Liver (tissue), 3 donors: ENCODE measurements around the gene PLEKHA5.

Source experiments
- EGR1 ChIP-seq, 2 donors: IDR thresholded peaks; 2 replicates each; pipeline ENCODE4 v1.6.1; 2016 to 2018; ENCODE audit warnings: antibody characterized with exemption in 2 of 2, low read depth in 2 of 2
- SP1 ChIP-seq: IDR thresholded peaks from 2 replicates; pipeline ENCODE4 v1.6.1; 2018; ENCODE audit warnings: antibody characterized with exemption, mild to moderate bottlenecking
- TAF1 ChIP-seq: conservative IDR thresholded peaks from 2 replicates; pipeline ENCODE4 v1.6.1; 2016; ENCODE audit warnings: antibody characterized with exemption, mild to moderate bottlenecking
- TF ChIP-seq, protein P1 (sequence below): fragments of 150-350 bp; IDR thresholded peaks from 2 replicates; pipeline ENCODE4 v1.5.1; 2017; ENCODE audit warnings: improper control_type of control experiment, low read depth, low read length; ENCODE audit not compliant: missing input control
- TF ChIP-seq, protein P2 (sequence below): IDR thresholded peaks from 2 replicates; pipeline ENCODE4 v1.6.1; 2016; ENCODE audit warnings: antibody characterized with exemption, mild to moderate bottlenecking
- TF ChIP-seq, protein P3 (sequence below): IDR thresholded peaks from 2 replicates; pipeline ENCODE4 v1.6.1; 2016; ENCODE audit warnings: antibody characterized with exemption
- donor health status: healthy.
- donor health status: healthy.

DNA sequence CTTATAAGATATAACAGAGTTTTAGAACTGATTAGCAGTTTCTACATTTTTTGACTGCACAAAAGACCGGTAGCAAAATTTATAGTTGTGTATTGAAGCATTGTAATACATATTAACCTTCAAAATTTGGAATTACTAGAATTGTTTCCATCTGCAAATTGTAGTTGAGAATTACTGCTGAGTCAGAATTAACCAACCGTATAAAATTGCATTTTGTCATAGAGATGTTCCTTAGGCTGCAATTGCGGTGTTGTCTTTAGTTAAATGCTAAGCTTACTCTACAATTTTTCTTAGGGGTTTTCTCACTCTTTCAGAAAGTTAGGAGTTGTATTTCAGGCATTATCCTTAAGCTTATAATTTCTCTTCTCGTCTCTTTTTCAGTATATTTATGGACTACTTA lies 132.2 kb downstream of the PLEKHA5 start:
- TF ChIP-seq, protein P1, sequence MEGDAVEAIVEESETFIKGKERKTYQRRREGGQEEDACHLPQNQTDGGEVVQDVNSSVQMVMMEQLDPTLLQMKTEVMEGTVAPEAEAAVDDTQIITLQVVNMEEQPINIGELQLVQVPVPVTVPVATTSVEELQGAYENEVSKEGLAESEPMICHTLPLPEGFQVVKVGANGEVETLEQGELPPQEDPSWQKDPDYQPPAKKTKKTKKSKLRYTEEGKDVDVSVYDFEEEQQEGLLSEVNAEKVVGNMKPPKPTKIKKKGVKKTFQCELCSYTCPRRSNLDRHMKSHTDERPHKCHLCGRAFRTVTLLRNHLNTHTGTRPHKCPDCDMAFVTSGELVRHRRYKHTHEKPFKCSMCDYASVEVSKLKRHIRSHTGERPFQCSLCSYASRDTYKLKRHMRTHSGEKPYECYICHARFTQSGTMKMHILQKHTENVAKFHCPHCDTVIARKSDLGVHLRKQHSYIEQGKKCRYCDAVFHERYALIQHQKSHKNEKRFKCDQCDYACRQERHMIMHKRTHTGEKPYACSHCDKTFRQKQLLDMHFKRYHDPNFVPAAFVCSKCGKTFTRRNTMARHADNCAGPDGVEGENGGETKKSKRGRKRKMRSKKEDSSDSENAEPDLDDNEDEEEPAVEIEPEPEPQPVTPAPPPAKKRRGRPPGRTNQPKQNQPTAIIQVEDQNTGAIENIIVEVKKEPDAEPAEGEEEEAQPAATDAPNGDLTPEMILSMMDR = no peak
- TF ChIP-seq EGR1 (IDR thresholded peaks at IDR 0.05; ENCODE audit: low read depth in 2 of 2) (no peak), TAF1 (no peak), SP1 (no peak)
- TF ChIP-seq, protein P2, sequence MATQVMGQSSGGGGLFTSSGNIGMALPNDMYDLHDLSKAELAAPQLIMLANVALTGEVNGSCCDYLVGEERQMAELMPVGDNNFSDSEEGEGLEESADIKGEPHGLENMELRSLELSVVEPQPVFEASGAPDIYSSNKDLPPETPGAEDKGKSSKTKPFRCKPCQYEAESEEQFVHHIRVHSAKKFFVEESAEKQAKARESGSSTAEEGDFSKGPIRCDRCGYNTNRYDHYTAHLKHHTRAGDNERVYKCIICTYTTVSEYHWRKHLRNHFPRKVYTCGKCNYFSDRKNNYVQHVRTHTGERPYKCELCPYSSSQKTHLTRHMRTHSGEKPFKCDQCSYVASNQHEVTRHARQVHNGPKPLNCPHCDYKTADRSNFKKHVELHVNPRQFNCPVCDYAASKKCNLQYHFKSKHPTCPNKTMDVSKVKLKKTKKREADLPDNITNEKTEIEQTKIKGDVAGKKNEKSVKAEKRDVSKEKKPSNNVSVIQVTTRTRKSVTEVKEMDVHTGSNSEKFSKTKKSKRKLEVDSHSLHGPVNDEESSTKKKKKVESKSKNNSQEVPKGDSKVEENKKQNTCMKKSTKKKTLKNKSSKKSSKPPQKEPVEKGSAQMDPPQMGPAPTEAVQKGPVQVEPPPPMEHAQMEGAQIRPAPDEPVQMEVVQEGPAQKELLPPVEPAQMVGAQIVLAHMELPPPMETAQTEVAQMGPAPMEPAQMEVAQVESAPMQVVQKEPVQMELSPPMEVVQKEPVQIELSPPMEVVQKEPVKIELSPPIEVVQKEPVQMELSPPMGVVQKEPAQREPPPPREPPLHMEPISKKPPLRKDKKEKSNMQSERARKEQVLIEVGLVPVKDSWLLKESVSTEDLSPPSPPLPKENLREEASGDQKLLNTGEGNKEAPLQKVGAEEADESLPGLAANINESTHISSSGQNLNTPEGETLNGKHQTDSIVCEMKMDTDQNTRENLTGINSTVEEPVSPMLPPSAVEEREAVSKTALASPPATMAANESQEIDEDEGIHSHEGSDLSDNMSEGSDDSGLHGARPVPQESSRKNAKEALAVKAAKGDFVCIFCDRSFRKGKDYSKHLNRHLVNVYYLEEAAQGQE = no peak
- TF ChIP-seq, protein P3, sequence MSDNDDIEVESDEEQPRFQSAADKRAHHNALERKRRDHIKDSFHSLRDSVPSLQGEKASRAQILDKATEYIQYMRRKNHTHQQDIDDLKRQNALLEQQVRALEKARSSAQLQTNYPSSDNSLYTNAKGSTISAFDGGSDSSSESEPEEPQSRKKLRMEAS = no peak
